Measurements from ENCODE around the gene SHKBP1. TPM values are rescaled to one million over a fixed set of nuclear protein-coding genes. Genes with fewer than 3 reads are reported as not detected.

SHKBP1 gene
- total RNA-seq, 2 donors from 2014 or later: 113 to 126 TPM

DNA sequence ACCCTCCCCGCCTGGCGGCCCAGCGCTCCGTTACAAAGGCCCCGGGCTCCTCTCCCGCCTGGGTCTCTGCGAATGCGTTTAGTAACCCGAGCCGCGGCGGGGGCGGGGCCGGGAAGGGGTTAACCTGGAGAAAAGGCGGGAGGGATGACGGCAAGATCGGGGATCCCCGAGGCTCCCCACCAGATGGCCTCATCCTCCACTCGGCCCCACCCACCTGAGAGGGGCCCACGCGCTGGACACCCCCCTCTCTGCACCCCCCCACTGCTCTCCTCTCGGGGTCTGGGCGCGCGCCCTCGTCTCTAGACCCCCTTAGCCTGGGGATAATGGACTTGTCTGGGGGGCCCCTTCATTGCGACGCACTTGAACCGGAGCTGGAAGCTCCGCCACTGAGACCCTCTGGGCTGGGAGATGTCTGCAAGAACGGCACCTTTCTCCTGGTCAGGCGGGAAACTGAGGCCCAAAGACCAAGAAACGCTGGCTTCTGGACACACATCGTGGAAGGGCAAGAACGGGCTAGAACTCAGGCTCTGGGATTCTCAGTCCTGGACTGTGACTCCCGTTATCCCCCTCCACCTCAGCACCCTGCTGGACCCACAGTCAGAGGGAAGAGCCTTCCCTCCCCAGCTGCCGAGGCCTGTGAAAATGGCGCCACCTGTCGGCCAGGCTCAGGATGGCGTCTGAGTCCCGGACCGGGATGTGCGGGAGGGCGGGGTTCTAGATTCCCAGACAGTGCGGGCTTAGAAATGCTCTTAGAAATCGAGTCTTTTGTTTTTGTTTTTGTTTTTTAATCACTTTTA lies 21.6 kb downstream of the SHKBP1 start:
- Mint-ChIP-seq H3K4me1 (peaks cover 46% of the 10 kb centered on the region), H3K4me3 (peak overlapping the region; percentile 74), H3K27me3 (peaks cover 22% of the 10 kb centered on the region), H3K36me3 (ENCODE audit: low read depth) (no peaks in the 10 kb centered on the region), H3K27ac (no peak overlapping the region), H3K9me3 (no peaks in the 10 kb centered on the region)
- peak; percentile 71 for ATAC-seq (replicated peaks)

GRCh38 chr19:40598918-40599307 lies 22.2 kb downstream of the SHKBP1 start:
- no peak for ATAC-seq (replicated peaks)
- H3K36me3 Mint-ChIP-seq (ENCODE audit: low read depth): no peaks in the 10 kb centered on the region
- H3K4me3 Mint-ChIP-seq: peak overlapping the region; percentile 74
- peaks cover 22% of the 10 kb centered on the region for H3K27me3 Mint-ChIP-seq
- no peak overlapping the region for H3K27ac Mint-ChIP-seq
- no peaks in the 10 kb centered on the region for H3K9me3 Mint-ChIP-seq
- peaks cover 48% of the 10 kb centered on the region for H3K4me1 Mint-ChIP-seq

DNA sequence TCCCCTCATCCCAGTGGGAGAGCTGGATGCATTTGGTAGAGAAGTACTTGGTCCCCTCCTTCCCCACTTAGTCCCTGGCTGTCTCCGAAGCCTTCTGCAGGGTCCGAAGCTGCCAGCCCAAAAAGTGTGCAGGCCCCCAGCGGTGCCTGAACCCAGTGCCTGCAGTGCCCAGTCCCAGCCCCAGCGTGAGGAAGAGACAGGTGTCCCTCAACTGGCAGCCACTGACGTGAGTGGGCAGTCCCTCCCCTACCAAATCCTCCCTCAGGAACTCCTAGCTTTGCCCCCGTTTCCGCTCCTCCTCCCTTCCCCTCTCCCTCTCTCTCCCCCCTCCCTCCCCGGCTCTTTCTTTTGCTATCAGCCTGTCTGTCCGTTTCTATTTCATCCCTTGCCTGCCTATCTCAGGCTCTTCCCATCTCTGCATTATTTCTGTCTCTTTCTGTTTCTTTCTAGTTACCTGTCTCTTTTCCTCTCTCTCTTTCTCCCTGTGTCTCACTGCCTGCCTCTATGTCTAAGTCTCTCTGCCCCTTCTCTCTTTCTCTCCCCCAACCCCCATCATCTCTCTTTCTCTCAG lies 22.7 kb downstream of the SHKBP1 start:
- Mint-ChIP-seq H3K27ac (no peak overlapping the region), H3K9me3 (no peaks in the 10 kb centered on the region), H3K4me1 (peaks cover 48% of the 10 kb centered on the region), H3K36me3 (ENCODE audit: low read depth) (no peaks in the 10 kb centered on the region), H3K4me3 (peak overlapping the region; percentile 74), H3K27me3 (peaks cover 22% of the 10 kb centered on the region)
- ATAC-seq (replicated peaks): no peak

DNA sequence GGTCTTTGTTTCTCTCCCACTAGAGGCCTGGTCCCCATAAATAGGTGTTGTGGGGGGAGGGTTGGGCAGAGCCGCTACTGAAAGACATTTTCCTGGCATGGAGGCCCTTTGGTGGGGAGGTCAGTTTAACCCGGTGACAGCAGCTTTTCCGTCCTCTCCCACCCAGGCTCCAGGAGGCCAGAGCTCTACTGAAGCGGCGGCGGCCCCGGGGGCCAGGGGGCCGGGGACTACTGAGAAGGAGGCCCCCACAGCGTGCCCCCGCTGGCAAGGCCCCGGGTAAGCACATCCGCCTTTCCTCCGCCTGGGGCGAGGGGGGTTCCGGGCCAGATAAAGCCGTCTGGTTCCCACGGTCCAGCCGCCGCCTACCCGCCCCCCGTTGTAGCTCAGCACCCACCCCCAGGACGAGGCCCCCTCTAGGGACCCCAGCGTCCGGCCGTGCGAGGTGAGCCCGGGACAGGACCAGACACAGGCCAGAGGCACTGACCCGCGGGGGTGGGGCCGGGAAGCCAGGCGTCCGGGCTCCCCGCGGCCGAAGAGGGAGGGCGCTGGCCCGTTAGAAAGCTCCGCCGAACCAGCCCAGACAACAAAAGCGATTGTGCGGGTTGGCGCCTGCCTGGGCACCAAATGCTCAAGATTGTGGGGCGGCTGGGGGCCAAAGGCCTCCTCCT lies 23.4 kb downstream of the SHKBP1 start:
- H3K9me3 Mint-ChIP-seq: no peaks in the 10 kb centered on the region
- ATAC-seq (replicated peaks): no peak
- H3K27me3 Mint-ChIP-seq: peaks cover 22% of the 10 kb centered on the region
- H3K4me3 Mint-ChIP-seq: peak overlapping the region; percentile 74
- no peaks in the 10 kb centered on the region for H3K36me3 Mint-ChIP-seq (ENCODE audit: low read depth)
- peaks cover 42% of the 10 kb centered on the region for H3K4me1 Mint-ChIP-seq
- H3K27ac Mint-ChIP-seq: no peak overlapping the region

DNA sequence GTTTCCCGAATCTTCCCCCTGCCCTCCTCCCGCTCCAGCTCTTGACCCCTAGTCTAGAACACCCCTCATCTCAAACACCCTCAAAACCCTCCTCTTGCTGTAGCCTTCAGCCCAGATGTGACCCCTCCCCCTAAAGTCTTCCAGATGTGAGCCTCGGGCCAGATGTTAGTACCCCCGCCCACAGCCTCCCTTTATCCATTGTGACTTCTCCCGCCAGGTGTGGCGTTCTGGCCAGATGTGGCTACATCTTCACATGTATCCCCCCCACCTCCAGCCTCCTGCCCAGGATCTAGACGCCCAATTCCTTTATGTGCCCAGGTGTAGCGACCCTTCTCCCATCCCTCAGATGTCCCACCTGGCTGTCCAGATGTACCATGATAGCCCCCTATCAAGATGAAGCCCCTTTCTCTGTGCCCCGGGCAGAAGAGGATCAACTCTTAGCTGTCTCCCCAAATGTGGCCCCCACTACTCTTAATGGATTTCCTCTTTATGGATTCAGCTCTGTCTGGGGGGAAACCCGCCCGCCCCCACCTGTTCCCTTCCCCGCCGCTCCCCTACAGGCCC lies 24.0 kb downstream of the SHKBP1 start:
- ATAC-seq (replicated peaks): no peak
- H3K4me1 Mint-ChIP-seq: peaks cover 42% of the 10 kb centered on the region
- H3K27me3 Mint-ChIP-seq: peaks cover 22% of the 10 kb centered on the region
- H3K27ac Mint-ChIP-seq: no peak overlapping the region
- peak overlapping the region; percentile 74 for H3K4me3 Mint-ChIP-seq
- no peaks in the 10 kb centered on the region for H3K36me3 Mint-ChIP-seq (ENCODE audit: low read depth)
- H3K9me3 Mint-ChIP-seq: no peaks in the 10 kb centered on the region

DNA sequence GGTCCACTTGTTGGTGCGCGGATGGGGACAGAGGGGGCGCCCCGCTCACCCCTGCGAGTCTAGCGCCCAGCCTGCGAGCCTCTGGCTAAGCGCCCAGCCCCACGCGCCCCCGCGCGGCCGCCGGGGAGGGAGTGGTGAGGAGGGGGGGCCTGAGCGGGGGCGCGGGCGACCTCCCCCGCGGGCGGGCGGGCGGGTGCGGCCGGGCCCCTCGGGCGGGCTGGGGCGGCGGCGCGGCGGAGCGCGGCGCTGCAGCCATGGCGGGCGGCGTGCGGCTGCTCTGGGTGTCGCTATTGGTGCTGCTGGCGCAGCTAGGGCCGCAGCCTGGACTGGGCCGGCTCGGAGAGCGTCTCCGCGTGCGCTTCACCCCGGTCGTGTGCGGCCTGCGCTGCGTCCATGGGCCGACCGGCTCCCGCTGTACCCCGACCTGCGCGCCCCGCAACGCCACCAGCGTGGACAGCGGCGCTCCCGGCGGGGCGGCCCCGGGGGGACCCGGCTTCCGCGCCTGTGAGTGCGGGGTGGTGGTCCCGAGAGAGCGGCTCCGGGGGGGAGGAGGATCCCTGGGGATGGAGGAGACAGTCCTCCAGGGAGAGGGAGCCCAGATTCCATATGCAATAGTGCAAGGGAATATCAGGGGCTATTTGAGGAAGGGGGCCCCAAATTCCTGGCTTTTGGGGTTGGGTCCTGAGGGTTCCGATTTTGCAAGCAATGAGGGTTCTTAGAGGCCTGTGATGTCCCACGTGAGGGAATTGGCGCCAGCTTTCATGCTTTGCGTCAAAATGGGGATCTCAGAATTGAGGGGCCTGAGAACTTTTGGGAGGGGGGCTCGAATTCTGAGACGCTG lies 24.7 kb downstream of the SHKBP1 start, which contains the start of gene LTBP4:
TSS of gene LTBP4 (plus strand) at position 236 of the 841 bp plus-strand sequence. CDS start at position 255, 19 bp downstream.
- Mint-ChIP-seq H3K4me1 (peaks cover 46% of the 10 kb centered on the region), H3K9me3 (no peaks in the 10 kb centered on the region), H3K27ac (no peak within 1 kb of the TSS), H3K36me3 (ENCODE audit: low read depth) (no peaks in the 10 kb centered on the region), H3K4me3 (peak within 1 kb of the TSS; percentile 97), H3K27me3 (peaks cover 22% of the 10 kb centered on the region)
- no peak for ATAC-seq (replicated peaks)

DNA sequence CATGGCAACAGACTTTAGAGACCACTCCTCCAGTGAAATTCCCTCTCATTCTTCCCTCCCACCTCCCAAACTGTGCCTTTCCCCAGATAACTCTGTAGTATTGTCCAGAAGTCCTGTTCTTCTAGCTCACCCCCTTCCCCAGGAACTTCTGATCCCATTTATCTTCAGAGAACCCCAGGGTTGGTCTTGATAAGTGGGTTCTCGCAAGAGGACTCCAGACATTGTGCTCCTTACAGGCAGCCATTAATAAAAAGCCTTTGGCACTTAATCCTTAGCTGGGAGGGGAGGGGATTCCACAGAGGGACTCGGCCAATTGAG lies 26.4 kb downstream of the SHKBP1 start:
- H3K4me3 Mint-ChIP-seq: peak overlapping the region; percentile 97
- ATAC-seq (replicated peaks): no peak
- H3K9me3 Mint-ChIP-seq: no peaks in the 10 kb centered on the region
- no peak overlapping the region for H3K27ac Mint-ChIP-seq
- H3K36me3 Mint-ChIP-seq (ENCODE audit: low read depth): no peaks in the 10 kb centered on the region
- peaks cover 45% of the 10 kb centered on the region for H3K4me1 Mint-ChIP-seq
- H3K27me3 Mint-ChIP-seq: peaks cover 16% of the 10 kb centered on the region

GRCh38 chr19:40603389-40604170 lies 26.9 kb downstream of the SHKBP1 start:
- H3K4me3 Mint-ChIP-seq: peak overlapping the region; percentile 97
- no peaks in the 10 kb centered on the region for H3K9me3 Mint-ChIP-seq
- ATAC-seq (replicated peaks): peak; percentile 77
- H3K27ac Mint-ChIP-seq: peak overlapping the region; percentile 7
- peaks cover 16% of the 10 kb centered on the region for H3K27me3 Mint-ChIP-seq
- H3K36me3 Mint-ChIP-seq (ENCODE audit: low read depth): no peaks in the 10 kb centered on the region
- H3K4me1 Mint-ChIP-seq: peaks cover 48% of the 10 kb centered on the region

- Mint-ChIP-seq H3K4me3 (peak overlapping the region; percentile 97), H3K36me3 (ENCODE audit: low read depth) (no peaks in the 10 kb centered on the region), H3K27ac (peak overlapping the region; percentile 7), H3K27me3 (peaks cover 12% of the 10 kb centered on the region), H3K9me3 (no peaks in the 10 kb centered on the region), H3K4me1 (peaks cover 48% of the 10 kb centered on the region)
- ATAC-seq (replicated peaks): no peak
Observed at GRCh38 chr19:40604171-40604646, 27.5 kb downstream of the SHKBP1 start.

- H3K9me3 Mint-ChIP-seq: no peaks in the 10 kb centered on the region
- H3K36me3 Mint-ChIP-seq (ENCODE audit: low read depth): no peaks in the 10 kb centered on the region
- H3K27ac Mint-ChIP-seq: peak overlapping the region; percentile 84
- ATAC-seq (replicated peaks): no peak
- H3K4me3 Mint-ChIP-seq: peak overlapping the region; percentile 97
- peaks cover 8% of the 10 kb centered on the region for H3K27me3 Mint-ChIP-seq
- peaks cover 43% of the 10 kb centered on the region for H3K4me1 Mint-ChIP-seq
Observed at GRCh38 chr19:40604647-40605215, 28.1 kb downstream of the SHKBP1 start.

DNA sequence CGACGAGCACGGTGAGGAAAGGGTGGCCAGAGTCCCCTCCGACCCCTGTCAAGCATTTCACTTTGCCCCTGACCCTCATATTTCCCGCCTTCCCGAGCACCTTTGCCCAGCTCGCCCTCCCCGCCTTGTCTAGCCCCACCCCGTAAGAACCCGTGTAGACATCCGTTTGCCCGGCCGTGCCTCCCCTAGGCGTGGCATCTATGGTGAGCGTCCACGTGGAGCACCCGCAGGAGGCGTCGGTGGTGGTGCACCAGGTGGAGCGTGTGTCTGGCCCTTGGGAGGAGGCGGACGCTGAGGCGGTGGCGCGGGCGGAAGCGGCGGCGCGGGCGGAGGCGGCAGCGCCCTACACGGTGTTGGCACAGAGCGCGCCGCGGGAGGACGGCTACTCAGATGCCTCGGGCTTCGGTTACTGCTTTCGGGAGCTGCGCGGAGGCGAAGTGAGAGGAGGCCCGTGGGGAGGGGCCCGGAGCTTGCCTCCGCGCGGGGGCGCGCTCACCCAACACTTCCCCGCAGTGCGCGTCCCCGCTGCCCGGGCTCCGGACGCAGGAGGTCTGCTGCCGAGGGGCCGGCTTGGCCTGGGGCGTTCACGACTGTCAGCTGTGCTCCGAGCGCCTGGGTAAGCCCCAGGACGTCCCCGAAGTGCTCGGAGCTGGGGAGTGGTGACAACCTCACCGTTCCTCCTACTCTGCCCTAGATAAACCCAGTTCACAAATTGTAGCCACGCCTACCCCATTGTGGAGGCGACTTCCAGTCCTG lies 28.7 kb downstream of the SHKBP1 start:
- peaks cover 5% of the 10 kb centered on the region for H3K36me3 Mint-ChIP-seq (ENCODE audit: low read depth)
- peak overlapping the region; percentile 97 for H3K4me3 Mint-ChIP-seq
- peaks cover 6% of the 10 kb centered on the region for H3K27me3 Mint-ChIP-seq
- peaks cover 41% of the 10 kb centered on the region for H3K4me1 Mint-ChIP-seq
- H3K27ac Mint-ChIP-seq: peak overlapping the region; percentile 84
- H3K9me3 Mint-ChIP-seq: no peaks in the 10 kb centered on the region
- peak; percentile 58 for ATAC-seq (replicated peaks)

- Mint-ChIP-seq H3K36me3 (ENCODE audit: low read depth) (peaks cover 19% of the 10 kb centered on the region), H3K4me3 (peak overlapping the region; percentile 97), H3K27ac (peak overlapping the region; percentile 53), H3K9me3 (no peaks in the 10 kb centered on the region), H3K4me1 (peaks cover 39% of the 10 kb centered on the region), H3K27me3 (no peaks in the 10 kb centered on the region)
- no peak for ATAC-seq (replicated peaks)
Observed at GRCh38 chr19:40607311-40608239, 30.9 kb downstream of the SHKBP1 start.
